Stomach (tissue), 4 donors: ENCODE data around the gene FBN2.

Source experiments
- CTCF ChIP-seq, 7 experiments: fragments of 450-650 bp in 4 of 7; fragments of 200-600 bp in 3 of 7; sonication (generic) in 3 of 7; IDR thresholded peaks; one replicate each; pipeline ENCODE4 v1.5.1; 2016 to 2019; ENCODE audit warnings: antibody characterized with exemption in 7 of 7, control low read depth in 2 of 7, mild to moderate bottlenecking in 1 of 7
- EP300 ChIP-seq: sonication (generic); formaldehyde crosslinking; IDR thresholded peaks from one replicate; pipeline ENCODE4 v1.6.1; 2017; ENCODE audit warnings: antibody characterized with exemption
- POLR2A ChIP-seq, 4 donors: fragments of 450-650 bp; IDR thresholded peaks; one replicate each; pipeline ENCODE4 v1.6.1; 2016; ENCODE audit warnings: antibody characterized with exemption in 4 of 4, control low read depth in 2 of 4, mild to moderate bottlenecking in 1 of 4, moderate library complexity in 1 of 4
- POLR2AphosphoS5 ChIP-seq, 3 donors: sonication (generic); formaldehyde crosslinking; IDR thresholded peaks; one replicate each; pipeline ENCODE4 v1.6.1; 2016; ENCODE audit warnings: antibody characterized with exemption in 3 of 3

GRCh38 chr5:128403333-128403732 lies 134.7 kb downstream of the FBN2 start:
- TF ChIP-seq CTCF (IDR thresholded peaks at IDR 0.05) (no peak), POLR2A (IDR thresholded peaks at IDR 0.05) (no peak), POLR2AphosphoS5 (IDR thresholded peaks at IDR 0.05) (no peak), EP300 (no peak)
